ENCODE data around the gene GOLGA8J.
"Not testable (repeated sequence)": the region's sequence is repeated elsewhere in the genome, so short reads cannot be mapped to it uniquely, and the experiment has no call there.

GRCh38 chr15:30110591-30110990, 27.8 kb downstream of the GOLGA8J start:
- TF ChIP-seq CTCF, EP300, POLR2A (IDR thresholded peaks at IDR 0.05): not testable (repeated sequence)

All from tibial nerve (tissue), 4 donors.